Fibroblast of skin of left quadriceps (primary cell): Measurements from ENCODE around the gene CFAP161.
"Not testable (repeated sequence)": the region's sequence is repeated elsewhere in the genome, so short reads cannot be mapped to it uniquely, and the experiment has no call there.

Experiments
- DNase-seq, 2 experiments: peaks; one replicate each; pipeline ENCODE4 v3.0.0-alpha.2; 2013; ENCODE audit warnings: low read depth in 2 of 2

The CFAP161 gene

GRCh38 chr15:81107889-81108288 lies 26.2 kb upstream of the CFAP161 start:
- DNase-seq: no peak

- no peak for DNase-seq
Measured at GRCh38 chr15:81108427-81108826, 25.6 kb upstream of the CFAP161 start.

- DNase-seq: no peak
Measured at GRCh38 chr15:81111018-81111417, 23.1 kb upstream of the CFAP161 start.

GRCh38 chr15:81111510-81112470 lies 22.3 kb upstream of the CFAP161 start:
- DNase-seq: peak in 1 of 2 experiments; percentile 18

- no peak for DNase-seq
Measured at GRCh38 chr15:81113204-81113657, 20.8 kb upstream of the CFAP161 start.

- DNase-seq: peak; percentile 45 to 57
Measured at GRCh38 chr15:81113861-81114291, 20.2 kb upstream of the CFAP161 start.

- no peak for DNase-seq
Measured at GRCh38 chr15:81115054-81115939, 18.8 kb upstream of the CFAP161 start.

GRCh38 chr15:81117136-81117535 lies 16.9 kb upstream of the CFAP161 start:
- DNase-seq: peak in 1 of 2 experiments; percentile 20

GRCh38 chr15:81117581-81117980 lies 16.5 kb upstream of the CFAP161 start:
- DNase-seq: no peak

- DNase-seq: no peak
Measured at GRCh38 chr15:81118361-81118760, 15.7 kb upstream of the CFAP161 start.

- DNase-seq: no peak
Measured at GRCh38 chr15:81120069-81120468, 14.0 kb upstream of the CFAP161 start.

- peak in 1 of 2 experiments; percentile 35 for DNase-seq
Measured at GRCh38 chr15:81126892-81127291, 7.2 kb upstream of the CFAP161 start.

- not testable (repeated sequence) for DNase-seq
Measured at GRCh38 chr15:81141478-81141877, 7.4 kb downstream of the CFAP161 start.

- no peak for DNase-seq
Measured at GRCh38 chr15:81146006-81146405, 11.9 kb downstream of the CFAP161 start.

GRCh38 chr15:81146466-81146865 lies 12.4 kb downstream of the CFAP161 start:
- DNase-seq: no peak

GRCh38 chr15:81151389-81151788 lies 17.3 kb downstream of the CFAP161 start:
- no peak for DNase-seq

GRCh38 chr15:81152339-81152738 lies 18.3 kb downstream of the CFAP161 start:
- no peak for DNase-seq

- no peak for DNase-seq
Measured at GRCh38 chr15:81152799-81153198, 18.7 kb downstream of the CFAP161 start.

- DNase-seq: peak; percentile 43 to 49
Measured at GRCh38 chr15:81155375-81156218, 21.5 kb downstream of the CFAP161 start.

GRCh38 chr15:81156324-81156723 lies 22.3 kb downstream of the CFAP161 start:
- DNase-seq: no peak
